HS-27A (cell line): Measurements from ENCODE around the gene LATS1.
A peak's percentile ranks its signal among the peaks of the same experiment; 100 is the strongest.
"Not testable (repeated sequence)": the region's sequence is repeated elsewhere in the genome, so short reads cannot be mapped to it uniquely, and the experiment has no call there.

Source experiments
- DNase-seq: peaks from one replicate; pipeline ENCODE4 v3.0.0-alpha.2; 2012; ENCODE audit warnings: low read depth, missing footprints

The LATS1 gene

GRCh38 chr6:149728499-149729234 is 10.8 kb upstream of the LATS1 start:
- DNase-seq = no peak

DNA sequence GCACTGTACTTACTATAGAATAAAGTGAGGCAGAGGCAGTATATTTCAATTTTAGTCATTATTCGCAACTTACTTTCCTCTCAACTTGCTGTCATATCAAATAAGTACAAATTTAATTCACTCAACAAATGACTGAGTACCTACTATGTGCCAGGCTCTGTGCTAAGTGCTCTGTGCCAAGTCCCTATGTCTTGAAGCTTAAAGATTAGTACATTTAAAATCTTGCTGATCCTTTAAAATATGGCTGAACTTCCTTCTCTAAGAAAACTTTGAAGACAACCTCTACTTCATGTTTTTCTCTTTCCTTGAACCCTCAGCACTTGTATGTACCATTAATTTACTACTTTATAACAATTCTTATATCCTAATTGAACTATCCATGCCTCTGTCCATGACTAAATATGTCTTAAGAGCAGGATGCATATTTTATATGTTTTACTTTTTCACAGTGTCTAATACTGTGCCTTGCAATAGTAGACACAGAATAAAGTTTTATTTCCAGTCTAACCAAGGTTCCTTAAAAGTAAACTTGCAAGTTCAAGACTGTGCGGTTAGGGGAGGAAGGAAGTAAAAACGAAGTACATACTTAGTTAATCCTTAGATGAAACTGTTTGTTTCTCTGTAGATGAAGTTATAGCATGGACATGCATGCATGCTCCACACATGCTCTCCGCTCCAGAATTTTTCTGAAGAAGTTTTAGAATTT is 10.0 kb upstream of the LATS1 start:
- no peak for DNase-seq

DNA sequence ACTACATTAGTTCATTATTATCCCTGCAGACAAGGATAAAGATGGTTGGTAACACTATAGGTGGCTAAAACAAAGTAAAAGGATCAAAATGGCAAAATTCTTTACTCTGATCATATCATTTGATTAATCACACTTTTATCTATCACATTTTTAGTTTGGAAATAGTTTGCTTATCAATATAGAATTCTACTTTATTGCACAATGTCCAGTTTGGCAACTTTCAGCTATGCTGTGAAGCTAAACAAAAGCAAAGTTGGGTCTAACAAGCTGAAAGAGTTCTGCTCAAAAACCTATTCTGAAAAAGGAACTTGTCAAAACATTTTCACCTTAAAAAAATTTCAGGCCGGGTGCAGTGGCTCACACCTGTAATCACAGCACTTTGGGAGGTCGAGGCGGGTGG is 7.9 kb upstream of the LATS1 start:
- DNase-seq = no peak

GRCh38 chr6:149723771-149724417 is 6.0 kb upstream of the LATS1 start:
- no peak for DNase-seq

DNA sequence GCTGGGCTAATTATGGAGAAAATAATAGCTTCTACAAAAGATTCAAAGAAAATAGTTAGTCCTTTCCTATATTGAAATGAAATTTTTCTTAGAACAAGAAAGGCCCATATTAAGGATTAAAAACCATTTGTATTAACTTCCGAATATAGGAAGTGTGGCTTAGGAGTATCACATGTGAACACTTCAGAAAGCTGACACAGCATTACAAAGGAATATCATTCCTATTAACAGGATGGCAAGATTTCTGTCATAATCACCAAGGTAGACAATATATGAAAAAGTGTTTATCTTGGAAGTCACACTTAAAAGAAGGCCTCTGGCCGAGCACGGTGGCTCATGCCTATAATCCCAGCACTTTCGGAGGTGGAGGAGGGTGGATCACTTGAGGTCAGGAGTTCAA is 5.4 kb upstream of the LATS1 start:
- DNase-seq = no peak

- DNase-seq = no peak
Observed at GRCh38 chr6:149719531-149719930, 1.6 kb upstream of the LATS1 start.

- DNase-seq = no peak
Observed at GRCh38 chr6:149717255-149717587, 680 bp downstream of the LATS1 start.

GRCh38 chr6:149716181-149716963 is 1.5 kb downstream of the LATS1 start:
- no peak for DNase-seq

GRCh38 chr6:149714442-149714841 is 3.5 kb downstream of the LATS1 start:
- no peak for DNase-seq

- DNase-seq = no peak
Observed at GRCh38 chr6:149711711-149712110, 6.2 kb downstream of the LATS1 start.

GRCh38 chr6:149701714-149702113 is 16.2 kb downstream of the LATS1 start:
- no peak for DNase-seq

GRCh38 chr6:149699150-149699549 is 18.8 kb downstream of the LATS1 start:
- DNase-seq = no peak

DNA sequence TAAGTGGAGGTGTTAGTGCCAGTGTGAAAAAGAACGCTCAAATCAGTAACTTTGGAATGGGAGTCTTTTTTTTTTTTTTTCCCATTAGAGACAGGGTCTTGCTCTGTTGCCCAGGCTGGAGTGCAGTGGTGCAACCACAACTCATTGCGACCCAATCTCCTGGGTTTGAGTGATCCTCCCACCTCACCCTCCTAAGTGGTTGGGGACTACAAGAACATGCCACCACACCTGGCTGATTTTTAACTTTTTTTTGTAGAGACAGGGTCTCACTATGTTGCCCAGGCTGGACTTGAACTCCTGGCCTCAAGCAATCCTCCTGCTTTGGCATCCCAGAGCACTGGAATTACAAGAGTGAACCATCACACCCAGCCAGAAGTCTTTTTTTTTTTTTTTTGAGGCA is 19.7 kb downstream of the LATS1 start:
- no peak for DNase-seq

GRCh38 chr6:149696901-149697300 is 21.0 kb downstream of the LATS1 start:
- peak; percentile 38 for DNase-seq

DNA sequence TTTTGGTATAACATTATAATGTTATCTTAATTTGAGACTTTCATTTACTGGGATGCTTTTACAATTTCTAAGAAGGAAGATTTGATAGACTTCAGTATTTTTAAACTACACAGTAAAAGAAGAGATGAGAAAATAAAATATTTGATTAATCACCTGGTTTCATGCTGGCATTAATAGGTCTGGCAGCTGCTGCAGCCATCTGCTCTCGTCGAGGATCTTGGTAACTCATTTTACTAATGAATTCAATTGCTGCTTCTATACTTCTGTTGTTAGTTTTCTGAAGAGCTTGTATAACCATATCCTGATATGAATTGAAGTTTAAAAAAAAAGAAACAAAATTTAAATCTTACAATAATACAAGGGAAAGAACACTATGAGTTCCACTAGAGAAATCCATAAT is 23.0 kb downstream of the LATS1 start:
- DNase-seq = no peak

- DNase-seq = no peak
Observed at GRCh38 chr6:149691201-149691600, 26.7 kb downstream of the LATS1 start.

DNA sequence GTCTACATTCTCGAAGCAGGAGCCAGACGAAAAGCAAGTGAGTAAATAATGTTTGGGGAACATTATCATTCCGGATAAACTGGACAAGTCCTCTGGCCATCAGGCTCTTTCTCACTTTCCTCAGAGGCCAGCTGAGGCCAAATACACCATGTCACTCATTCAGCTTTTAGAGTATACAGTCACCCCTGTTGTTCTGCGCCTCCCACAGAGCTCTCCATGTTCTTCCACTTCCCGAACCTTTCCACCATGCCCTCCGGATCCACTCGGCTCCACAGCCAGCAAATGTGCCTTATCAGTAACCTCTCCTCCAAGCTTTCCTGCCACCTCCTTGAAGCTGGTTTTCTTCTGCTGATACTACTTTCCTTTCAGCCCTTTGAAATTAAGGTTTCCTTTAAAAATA is 31.7 kb downstream of the LATS1 start:
- DNase-seq = no peak

DNA sequence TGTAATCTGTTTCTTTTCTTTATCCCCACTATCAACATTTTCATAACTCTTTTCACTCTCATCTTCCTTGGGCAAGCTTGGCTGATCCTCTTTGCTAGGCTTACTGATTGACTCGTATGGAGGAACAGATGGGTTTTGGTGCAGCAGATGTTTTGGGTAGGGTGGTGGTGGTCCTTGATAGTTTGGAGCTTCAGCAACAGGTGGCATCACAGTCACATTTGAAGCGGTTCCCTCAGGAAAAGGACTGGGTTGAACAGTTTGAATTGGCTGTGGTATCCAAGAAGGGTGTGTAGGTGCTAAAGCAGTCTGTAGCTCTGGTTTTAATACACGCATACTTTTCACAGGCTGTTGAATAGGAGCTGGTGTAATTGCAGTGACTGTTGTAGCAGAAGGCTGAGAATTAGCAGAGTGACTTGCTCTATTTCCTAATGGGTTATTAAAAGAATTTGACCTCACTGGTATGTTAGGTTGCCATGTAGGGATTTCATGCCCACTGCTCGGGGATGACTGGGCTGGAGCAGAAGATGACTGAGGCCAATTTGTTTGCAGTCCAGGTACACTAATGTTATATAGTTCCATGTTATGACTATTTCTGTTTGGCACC is 34.5 kb downstream of the LATS1 start:
- no peak for DNase-seq

GRCh38 chr6:149681845-149682244 is 36.1 kb downstream of the LATS1 start:
- DNase-seq = not testable (repeated sequence)

DNA sequence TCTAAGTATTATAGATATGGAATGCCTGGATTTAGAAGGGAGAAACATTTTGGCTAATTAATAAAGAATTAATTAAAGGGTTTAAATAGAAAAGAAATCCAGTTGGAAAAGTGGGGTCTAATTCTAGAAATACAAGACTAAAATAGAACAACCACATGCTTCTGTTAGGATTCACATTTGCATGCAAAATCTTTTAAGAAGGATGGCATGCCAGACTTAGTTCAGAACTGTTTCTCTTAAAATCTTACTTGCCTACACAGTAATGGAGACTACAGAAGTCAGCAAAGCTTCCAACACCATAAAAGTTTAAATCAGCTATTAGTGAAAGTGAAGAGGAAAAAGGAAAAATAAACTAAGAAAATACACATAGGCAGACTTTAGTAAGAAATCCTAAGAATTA is 36.7 kb downstream of the LATS1 start:
- DNase-seq = no peak

DNA sequence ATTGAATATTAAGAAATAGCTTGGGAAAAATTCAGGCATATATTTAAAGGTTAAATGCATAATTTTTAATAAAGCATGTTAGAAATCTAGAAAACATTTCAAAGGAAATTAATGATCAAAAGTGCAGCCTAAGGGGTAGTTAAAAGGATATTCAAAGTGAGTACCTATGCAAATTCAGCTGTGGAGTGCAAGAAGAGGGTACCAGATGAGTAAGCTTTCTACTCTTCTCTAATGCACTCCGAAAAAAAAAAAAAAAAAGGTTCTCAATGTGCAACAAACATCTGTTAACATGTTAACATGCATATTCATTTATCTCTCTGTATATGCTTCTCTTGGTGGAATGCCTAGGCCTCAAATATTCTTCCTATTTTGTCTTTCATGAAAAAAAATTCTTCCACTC is 37.4 kb downstream of the LATS1 start:
- no peak for DNase-seq

GRCh38 chr6:149672265-149672664 is 45.6 kb downstream of the LATS1 start:
- DNase-seq = not testable (repeated sequence)
